Measurements from ENCODE around the gene SOWAHC.
"Not testable (repeated sequence)": the region's sequence is repeated elsewhere in the genome, so short reads cannot be mapped to it uniquely, and the experiment has no call there.

SOWAHC gene

GRCh38 chr2:109613922-109614714, at the start of gene SOWAHC, which contains the start of gene SEPTIN10:
Gene SOWAHC, plus strand, starts transcription at chr2:109614364. Its CDS starts 126 bp downstream, at chr2:109614490.
Gene SEPTIN10, minus strand, starts transcription at chr2:109613966. Its CDS starts 139 bp downstream, at chr2:109613827.
- peak; percentile 63 for DNase-seq

DNA sequence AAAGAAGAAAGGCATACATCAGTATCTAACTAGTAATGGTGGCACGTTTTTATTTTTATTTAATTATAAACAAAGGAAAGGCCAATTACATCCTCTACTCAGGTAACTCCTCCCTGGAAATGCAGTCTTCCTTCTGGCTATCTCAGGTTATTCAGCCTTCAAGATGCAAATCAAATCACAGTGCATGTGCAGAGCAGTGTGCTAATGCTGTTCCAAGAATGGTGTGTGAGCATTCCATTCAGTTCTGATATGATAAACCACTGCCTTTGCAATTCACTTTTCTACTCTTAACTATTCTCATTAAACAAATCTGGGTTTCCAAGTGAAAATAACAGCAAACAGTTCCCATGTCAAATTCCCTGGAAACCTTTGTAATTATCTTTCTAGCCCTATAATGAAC, 38.8 kb upstream of the SOWAHC start:
- no peak for DNase-seq

DNA sequence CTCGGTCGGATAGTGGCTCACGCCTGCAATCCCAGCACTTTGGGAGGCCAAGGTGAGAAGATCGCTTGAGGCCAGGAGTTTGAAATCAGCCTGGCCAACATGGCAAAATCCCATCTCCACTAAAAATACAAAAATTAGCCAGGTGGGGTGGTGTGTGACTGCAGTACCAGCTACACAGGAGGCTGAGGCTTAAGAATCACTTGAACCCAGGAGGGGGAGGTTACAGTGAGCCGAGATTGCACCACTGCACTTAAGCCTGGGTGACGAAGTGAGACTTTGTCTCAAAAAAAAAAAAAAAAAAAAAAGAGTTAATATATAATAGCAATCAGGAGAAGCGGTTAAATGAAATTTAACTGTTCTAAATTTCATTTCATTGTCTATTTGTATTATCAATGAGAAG, 36.5 kb upstream of the SOWAHC start:
- not testable (repeated sequence) for DNase-seq

GRCh38 chr2:109582928-109583895, 31.0 kb upstream of the SOWAHC start:
- DNase-seq, result no peak

- no peak for DNase-seq
Observed at GRCh38 chr2:109586687-109587086, 27.5 kb upstream of the SOWAHC start.

- DNase-seq, result no peak
Observed at GRCh38 chr2:109591206-109591605, 23.0 kb upstream of the SOWAHC start.

DNA sequence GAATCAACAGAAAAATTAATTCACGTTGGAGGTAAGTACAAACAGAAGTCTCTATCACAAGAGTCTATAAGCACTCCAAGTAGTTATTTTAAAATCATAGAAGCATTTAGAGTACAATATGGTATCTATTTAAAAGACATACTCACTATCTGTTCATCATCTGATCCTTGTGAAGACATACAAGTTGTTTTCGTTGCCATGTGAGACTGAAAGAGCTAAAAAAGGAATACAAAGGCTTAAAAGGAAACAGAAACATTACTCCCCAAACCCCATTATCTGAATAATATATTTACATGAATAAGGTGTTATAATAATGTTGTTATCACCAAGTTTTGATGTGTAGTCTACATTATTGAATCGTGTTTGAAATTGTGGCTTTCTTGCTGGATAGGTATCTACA, 21.3 kb upstream of the SOWAHC start:
- DNase-seq, result no peak

DNA sequence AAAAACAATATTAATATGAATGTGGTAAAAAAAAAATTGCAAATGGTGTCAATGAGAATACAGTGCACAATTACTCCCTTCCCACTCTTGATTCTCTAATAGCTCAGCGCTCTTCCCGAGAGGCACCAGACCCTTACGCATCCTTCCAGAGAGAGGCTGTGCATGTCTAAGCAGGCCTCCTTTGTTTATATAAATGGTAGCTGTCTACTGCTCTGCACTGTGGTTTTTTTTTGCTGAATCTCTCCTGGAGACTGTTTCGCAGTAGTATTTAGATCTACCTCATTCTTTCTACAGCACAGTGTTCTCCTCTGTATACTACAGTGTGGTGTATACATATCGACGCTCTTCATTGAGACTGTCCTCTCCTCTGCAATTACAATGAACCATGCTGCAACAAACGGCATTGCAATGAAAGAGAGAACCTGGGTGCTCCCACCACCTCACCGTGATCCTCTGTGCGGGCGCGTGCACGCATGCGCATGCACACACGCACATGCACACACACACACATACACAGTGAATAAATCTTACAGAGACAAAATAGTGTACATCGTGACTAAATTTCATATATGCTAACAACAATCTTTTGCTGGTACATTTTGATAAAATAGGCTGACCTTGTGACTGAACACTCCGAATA, 19.8 kb upstream of the SOWAHC start:
- DNase-seq, result no peak

- DNase-seq, result no peak
Observed at GRCh38 chr2:109595644-109596043, 18.5 kb upstream of the SOWAHC start.

GRCh38 chr2:109597283-109597682, 16.9 kb upstream of the SOWAHC start:
- no peak for DNase-seq

GRCh38 chr2:109601783-109602182, 12.4 kb upstream of the SOWAHC start:
- no peak for DNase-seq

DNA sequence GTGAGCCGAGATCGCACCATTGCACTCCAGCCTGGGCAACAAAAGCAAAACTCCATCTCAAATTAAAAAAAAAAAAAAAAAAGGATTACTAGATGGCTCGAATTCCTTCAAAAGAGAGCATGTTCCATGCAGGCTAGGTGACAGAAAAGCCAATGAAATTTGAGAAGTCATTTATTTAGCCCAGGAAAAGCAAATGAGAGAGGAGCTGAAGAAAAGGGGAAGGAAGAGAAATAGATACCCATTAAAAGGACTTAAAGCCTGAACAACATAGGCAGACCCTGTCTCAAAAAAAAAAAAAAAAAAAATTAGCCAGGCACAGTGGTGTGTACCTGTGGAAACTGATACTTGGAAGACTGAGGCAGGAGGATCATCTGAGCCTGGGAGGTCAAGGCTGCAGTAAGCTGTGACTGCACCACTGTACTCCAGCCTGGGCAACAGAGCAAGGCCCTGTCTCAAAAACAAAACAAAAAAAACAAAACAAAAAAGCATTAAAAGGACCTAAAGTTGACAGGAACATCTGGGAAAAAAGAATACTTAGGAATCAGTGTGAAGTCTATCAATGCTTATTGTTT, 11.5 kb upstream of the SOWAHC start:
- DNase-seq, result no peak

DNA sequence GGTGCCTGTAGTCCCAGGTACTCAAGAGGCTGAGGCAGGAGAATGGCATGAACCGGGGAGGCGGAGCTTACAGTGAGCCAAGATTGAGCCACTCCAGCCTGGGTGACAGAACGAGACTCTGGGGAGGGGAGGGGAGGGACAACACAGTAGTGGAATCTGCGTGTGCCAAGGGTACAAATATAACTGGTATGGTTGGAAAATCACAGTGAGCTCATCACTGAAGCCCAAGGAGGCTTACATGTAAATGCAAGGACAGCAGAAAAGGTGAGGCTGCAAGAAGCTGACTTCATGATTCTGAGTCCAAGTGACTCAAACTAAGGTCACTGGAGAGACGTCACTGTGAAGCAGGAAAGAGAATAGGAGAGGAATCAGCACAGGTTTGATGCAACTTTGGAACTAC, 9.6 kb upstream of the SOWAHC start:
- no peak for DNase-seq

DNA sequence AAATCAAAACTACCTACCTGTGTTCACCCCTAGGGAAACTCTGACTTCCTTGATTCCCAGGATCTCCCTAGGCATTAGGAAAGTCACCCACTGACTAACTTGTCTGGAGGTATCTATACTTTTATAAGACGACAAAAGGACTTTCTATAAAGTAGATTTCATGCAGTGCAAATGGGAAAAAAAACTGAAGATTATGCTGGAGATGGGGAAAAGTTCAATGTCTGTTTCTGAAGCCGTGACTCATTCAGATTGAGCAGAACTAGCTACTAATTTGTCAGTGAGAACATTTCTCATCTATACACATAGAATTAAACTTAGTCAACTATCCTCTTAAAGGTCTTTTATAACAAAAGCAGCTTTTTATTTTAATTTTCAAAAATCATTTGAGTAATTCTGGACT, 6.4 kb upstream of the SOWAHC start:
- DNase-seq, result no peak

DNA sequence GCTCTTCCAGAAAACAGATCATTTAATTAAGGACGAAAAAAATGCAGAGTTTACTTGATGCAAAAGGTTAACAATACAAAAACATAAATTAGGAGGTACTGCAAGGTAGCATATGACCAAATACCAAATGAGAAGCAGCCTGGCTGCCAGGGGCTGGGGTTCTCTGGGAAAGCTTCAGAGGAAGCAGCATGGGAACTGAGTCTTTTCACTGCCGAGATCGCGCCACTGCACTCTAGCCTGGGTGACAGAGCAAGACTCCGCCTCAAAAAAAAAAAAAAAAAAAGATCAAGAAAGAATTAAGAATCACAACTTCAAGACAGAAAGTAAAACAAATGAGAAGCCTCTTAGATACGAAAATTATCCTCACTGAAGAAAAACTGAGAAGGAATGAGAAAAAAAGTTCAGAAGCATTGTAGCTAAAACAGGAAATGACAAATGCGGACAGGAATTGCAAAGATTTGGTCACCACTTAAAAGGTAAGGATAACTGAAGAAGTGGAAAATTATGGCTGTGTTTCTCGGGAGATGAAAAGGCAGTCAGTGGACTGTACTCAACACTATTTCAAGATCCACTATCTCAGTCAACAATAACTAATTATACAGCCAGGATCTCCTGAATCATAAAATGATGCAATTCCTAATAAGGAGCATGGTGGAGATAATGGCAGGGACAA, 4.7 kb upstream of the SOWAHC start:
- no peak for DNase-seq

DNA sequence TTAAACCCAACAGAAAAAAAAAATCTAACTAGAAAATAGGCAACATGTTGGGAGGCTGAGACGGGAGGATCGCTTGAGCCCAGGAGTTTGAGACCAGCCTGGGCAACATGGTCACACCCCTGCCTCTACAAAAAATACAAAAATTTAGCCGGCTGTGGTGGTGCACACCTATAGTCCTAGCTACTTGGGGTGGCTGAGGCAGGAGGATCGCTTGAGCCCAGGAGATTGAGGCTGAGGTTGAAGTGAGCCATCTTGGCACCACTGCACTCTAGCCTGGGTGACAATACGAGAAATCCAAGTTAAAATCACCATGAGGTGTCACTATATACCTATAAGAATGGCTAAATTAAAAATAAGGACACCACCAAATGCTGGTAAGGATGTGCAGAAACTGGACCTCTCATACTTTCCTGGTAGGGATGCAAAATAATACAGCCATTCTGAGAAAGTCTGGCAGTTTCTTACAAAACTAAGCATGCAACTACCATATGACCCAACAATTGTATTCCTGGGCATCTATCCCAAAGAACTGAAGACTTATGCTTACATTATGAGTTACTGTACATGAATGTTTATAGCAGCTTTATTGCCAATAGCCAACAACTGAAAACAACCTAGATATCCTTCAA, 2.6 kb upstream of the SOWAHC start:
- no peak for DNase-seq

DNA sequence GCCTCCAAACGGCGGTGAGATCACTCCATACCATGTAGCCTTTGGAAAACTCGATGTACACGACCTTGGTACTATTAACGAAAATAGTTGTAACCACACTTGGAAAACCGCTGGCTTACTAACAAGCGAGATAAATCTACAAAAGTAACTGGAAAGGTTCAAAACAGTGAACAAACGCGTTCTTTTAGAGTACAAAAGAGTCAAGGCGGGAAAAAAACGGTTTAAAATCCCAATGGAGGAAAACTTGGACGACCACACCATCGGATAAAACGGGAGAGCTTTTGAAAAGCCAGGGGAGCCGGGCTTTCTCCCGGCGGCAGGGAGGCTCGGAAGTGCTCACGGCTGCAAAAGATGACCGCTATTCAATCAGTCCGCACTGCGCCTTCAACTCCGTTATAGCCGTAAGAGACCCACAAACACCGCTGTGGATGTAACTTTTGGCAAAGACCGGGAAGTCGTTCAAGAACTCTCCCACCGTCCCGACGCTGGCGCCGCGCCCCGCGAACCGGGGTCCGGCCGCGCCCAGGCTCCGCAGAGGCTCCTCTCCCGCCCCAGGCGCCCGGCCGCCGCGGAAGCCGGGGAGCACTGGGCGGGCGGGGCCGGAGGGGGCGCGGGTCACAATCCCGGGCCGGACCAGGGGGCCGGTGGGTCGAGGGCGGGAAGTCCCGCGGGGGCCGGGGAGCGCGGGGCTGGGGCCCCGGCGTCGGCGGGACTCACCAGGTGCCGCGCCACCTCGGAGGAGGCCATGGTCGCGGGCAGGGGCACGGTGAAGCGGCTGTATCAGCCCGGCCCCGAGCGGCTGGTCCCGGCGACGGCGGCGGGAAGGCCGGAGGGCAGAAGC, 863 bp upstream of the SOWAHC start:
- DNase-seq, result no peak

- DNase-seq, result no peak
Observed at GRCh38 chr2:109614715-109615636, 812 bp downstream of the SOWAHC start.

GRCh38 chr2:109615637-109616144, 1.5 kb downstream of the SOWAHC start:
- no peak for DNase-seq
